ENCODE measurements around the gene NRG3.

Gene NRG3

DNA sequence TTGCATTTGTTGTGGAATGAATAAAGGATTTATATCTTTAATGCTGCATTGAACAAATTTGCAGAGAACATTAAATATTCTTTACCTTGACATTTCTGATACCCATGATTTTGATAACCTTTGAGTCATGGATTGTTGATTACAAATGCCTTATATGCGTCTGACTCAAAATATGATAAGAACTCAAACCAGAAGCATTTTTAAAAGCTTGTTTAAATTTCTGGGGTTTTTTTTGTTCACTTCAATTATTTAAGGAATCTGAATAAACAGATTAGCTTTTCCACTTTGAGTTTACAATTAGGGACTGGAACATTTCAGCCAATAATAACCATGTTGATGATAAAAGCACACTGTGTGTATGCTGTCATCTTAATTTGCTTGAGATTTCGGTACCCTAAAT lies 253.5 kb downstream of the NRG3 start:
- DNase-seq = no peak

DNA sequence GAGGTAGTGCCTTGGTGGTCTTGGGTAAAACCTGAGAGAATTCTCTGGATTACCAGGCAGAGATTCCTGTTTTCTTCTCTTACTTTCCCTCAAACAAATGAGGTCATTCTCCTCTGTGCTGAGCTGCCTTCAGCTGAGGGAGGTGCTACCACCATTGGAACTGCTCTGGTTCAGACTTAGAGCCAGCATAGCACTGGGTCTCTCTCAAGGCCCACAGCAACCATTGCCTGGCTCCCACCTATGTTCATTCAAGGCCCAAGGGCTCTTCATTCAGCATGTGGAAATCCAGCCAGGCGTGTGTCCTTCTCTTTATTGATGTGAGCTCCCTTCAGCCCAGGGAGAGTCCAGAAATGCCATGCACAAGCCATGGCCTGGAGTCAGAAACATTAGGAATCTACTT lies 261.1 kb downstream of the NRG3 start:
- no peak for DNase-seq

DNA sequence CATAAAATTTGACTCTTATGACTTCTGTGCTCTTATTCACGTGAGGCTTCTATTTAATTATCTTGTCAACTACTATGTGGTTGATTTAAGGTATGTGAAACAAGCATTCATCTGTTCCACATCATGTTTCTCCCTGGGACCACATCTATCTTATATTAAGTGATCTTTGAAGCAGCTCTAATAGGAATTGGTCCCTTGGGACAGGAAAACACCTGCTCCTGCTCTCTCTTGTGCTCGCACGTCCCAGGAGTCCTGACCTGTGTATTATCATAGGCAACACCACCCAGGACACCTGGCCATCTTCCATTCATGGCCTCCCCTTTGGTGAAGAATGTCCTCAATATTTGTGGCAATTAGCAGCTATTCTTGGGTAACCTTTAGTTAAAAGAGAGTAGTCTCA lies 269.2 kb downstream of the NRG3 start:
- DNase-seq = no peak

- no peak for DNase-seq
Observed at GRCh38 chr10:82148764-82149163, 273.8 kb downstream of the NRG3 start.

DNA sequence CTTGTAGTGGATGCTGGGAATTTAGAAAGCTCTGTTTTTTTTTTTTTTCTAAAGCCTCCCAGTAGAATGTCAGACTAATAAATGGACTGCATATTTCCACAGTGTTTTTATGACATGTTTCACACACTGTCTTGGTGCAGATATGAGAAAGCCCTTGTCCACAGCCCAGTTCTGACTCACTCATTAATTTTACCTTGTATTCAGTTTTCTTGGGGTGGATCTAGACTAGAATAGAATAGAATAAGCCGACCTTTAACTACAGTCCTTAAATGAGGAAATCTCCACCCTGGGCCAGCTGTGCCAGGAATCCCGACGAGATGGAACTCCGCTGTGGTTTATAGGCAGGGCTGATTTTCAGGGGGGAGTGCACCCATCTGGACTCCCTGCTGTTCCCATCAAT lies 274.7 kb downstream of the NRG3 start:
- DNase-seq = no peak

- no peak for DNase-seq
Observed at GRCh38 chr10:82150123-82150900, 275.3 kb downstream of the NRG3 start.

DNA sequence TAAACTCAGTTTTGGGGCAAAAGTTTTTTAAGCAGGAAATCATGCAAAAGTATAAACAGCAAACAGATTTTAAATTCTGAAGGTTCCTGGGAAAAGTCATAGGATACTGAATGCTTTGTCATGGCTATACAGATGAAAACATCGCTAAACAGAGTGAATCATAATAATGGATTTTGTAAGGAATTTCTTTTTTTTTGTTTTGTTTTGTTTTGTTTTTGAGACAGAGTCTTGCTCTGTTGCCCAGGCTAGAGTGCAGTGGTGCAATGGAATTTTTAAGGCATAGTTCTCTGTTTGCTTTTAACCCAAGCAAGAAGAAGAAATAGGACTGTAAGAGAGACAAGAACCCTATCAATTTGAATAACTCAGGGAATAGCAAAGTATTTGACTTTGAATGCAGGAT lies 285.3 kb downstream of the NRG3 start:
- DNase-seq = no peak

GRCh38 chr10:82161264-82161663 lies 286.3 kb downstream of the NRG3 start:
- DNase-seq = no peak

GRCh38 chr10:82162549-82163195 lies 287.7 kb downstream of the NRG3 start:
- no peak for DNase-seq

GRCh38 chr10:82171899-82172298 lies 296.9 kb downstream of the NRG3 start:
- DNase-seq = no peak

- DNase-seq = no peak
Observed at GRCh38 chr10:82176587-82176986, 301.6 kb downstream of the NRG3 start.

- DNase-seq = no peak
Observed at GRCh38 chr10:82190432-82191260, 315.7 kb downstream of the NRG3 start.

DNA sequence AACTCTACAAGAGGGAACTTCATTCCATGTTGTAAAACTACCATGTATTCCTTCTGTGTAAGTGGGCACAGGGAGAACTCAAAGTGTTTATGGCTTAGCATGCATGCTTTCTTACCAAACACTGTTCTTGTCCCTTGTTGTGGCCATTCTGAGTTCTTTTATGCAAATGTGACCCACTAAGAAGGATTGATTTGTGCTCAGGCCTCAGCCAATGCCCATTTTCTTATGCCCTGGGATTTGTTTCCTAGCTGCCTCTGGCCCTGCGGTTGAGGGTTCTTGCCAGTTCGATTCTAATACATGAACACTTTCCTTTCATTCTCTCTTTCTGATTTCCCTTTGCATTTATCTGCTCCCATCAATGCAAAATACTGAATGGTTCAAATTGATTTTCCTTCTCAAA lies 316.7 kb downstream of the NRG3 start:
- no peak for DNase-seq

DNA sequence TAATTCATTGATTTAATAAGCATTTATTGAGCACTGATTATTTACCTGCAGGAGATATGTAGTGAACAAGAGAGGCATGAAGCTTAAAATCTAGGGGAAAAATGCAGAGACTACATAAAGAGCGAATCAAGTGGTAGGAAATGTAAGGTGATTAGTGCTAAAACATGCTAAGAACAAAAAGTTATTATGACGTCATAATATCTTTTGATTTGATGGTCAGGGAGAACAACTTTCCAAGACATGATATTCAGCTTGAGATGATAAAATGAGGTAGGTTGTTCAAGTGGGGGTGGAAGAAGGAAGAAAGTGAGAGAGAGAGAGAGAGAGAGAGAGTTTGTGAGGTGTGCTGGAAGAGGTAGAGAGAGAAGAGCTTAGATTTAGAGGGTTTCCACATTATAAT lies 317.7 kb downstream of the NRG3 start:
- DNase-seq = no peak

DNA sequence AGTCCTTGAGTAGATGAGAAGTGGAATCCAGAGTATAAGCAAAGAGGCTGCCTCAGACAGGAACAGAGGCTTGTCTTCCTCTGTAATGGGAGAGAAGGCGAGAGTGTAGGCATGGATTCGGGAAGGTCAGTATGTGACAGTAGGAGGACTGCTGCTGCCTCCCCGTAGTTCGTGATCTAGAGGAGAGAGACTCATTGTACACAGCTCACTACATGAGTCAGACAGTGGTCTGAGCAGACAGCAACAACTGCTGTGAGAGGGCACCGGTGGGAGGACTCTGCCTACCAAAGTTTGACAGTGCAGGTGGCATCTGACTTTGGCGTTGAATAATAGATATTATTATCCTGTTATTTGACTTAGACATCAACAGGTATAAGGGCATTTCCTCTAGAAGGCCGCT lies 319.4 kb downstream of the NRG3 start:
- DNase-seq = no peak

DNA sequence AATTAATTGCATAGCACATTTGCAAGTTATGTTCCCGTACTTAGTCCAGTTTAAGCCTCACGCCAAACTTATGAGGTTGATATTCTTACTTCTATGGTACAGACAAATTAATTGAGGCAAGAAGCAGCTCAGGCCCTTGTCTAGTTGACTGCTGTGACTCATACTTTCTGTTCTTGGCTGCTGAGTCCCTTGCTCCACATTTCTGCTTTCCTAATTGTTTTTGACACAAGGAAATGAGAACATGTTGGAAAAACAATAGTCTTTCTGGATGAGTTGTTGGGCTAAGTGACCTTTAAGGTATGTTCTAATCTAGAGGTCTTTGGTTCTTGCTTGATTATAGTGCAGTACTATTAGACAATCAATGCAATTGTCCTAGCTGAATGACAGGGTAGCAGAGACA lies 331.8 kb downstream of the NRG3 start:
- no peak for DNase-seq

DNA sequence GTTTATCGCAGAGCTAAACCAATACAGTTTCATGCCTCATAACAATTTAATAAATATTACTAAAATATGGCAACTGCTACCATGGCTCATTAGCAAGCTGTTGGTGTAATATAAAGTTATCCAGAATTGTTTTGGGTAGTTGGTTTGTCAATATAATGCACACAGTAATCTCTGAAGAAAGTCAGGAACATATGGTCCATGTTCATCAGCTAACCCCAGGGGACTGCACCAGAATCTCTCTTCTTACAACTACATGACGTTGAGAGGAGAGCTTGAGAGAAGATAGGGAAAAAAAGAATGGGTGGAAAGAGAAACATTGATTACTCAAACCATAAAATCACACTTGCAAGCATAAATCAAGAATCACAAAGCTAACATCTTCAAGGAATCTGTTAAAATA lies 333.7 kb downstream of the NRG3 start:
- no peak for DNase-seq

DNA sequence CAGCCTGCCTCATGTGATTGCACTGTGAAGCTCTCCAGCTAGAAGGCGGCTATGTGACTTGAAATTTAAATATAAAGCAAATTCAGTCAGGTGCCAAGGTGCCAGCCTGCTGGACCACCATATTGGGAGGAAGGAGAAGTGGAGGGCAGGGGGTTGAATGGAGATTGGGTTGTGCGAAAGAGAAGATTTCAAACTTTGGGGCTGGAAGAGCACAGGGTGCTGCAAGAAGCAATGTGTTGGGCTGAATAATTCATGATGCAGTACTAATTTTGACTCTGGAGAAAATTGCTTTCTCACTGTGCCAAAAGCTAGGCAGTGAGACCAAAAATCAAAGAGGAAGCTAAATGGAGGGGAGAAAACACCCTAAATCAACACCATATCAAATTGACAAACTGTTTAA lies 335.3 kb downstream of the NRG3 start:
- no peak for DNase-seq

DNA sequence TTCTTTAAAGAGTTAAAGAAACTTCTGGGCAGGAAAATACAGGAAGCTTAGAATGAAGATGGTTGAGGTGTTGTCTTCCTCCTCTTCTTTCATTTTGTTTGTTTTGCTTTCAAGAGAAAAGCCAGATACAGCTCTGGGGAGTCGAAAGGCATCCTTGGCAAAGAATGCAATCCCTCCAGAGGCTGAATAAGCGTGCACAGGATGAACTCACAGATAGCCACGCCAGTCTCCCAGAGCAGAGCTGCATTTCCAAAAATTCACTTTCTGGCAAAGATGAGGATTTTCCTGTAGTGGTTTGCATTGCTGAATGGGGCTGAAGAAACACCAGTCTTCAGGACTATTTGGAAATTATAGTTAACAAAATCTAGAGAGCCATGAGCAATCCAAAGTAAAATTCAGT lies 336.4 kb downstream of the NRG3 start:
- DNase-seq = no peak

- no peak for DNase-seq
Observed at GRCh38 chr10:82212753-82213152, 337.8 kb downstream of the NRG3 start.

DNA sequence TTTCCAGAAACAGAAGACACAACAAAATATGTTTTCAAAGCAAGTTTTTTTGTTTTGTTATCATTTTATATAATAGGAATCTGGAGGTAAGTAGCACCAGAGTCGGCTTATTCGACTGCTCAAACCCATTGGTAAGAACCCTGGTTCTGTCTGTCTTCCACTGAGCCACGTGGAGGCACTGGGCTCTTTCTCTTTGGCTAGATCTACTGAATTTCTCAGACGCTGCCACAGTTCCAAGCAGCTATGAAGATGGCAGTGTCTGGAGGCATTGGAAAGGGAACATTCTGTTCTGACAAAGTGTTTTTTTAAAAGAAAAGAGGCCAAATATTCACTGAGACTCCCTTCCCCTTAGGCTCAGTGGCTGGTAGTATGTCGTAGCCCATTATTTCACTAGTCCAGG lies 338.8 kb downstream of the NRG3 start:
- no peak for DNase-seq

DNA sequence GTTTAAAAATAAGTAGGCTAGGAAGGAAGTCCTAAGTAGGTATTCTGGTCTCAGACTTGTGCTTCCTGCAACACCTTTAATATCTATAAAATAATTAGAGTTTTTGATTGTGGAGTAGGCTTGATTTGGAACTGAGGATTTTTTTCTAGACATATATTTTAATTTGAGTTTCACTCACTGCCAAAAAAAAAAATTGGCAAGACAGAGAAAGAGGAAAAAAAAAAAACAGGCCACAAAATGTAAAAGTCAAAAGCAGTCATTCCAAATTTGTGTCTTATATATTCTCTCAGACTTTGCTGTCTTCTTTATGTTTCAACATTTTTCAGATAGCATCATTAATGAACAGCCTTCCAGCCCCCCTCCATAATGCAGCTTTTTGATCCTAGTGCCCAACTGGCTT lies 346.1 kb downstream of the NRG3 start:
- DNase-seq = no peak

GRCh38 chr10:82221601-82222149 lies 346.7 kb downstream of the NRG3 start:
- DNase-seq = no peak

DNA sequence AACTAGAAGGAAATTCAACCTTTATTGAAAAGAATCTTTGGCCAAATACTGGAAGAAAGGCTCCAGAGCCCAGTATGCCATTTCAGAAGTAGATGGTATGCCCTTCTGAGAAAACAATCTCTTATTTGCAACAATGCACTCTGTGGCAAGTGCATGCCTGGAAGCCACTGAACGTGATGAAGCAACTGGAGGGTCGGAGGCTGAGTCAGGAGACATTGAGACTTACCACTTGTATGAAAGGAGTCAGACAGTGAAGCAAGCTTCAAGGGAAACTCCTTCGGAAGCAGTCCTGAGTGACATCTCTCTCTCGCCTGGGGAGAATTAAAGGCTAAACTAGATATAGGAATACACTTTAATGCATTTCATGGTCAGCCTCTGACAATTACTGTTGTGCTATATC lies 353.7 kb downstream of the NRG3 start:
- no peak for DNase-seq

All from inflammatory macrophage treated with lipopolysaccharide for 1 hour (primary cell).